Measurements from ENCODE around the gene CMSS1. TPM values are rescaled to one million over a fixed set of nuclear protein-coding genes. Genes with fewer than 3 reads are reported as not detected.

CMSS1 gene
- total RNA-seq, 1 experiment from 2014 or later, result 86.3 TPM

GRCh38 chr3:99900248-99900647 lies 82.6 kb downstream of the CMSS1 start:
- Histone ChIP-seq H3K36me3 (ENCODE audit: control insufficient read depth, insufficient read depth, low read length) (no peaks in the 10 kb centered on the region), H3K27me3 (ENCODE audit: control insufficient read depth, insufficient read depth, low read length) (no peaks in the 10 kb centered on the region), H3K27ac (ENCODE audit: low read length) (peak overlapping the region; percentile 61), H3K4me3 (ENCODE audit: low read depth in 2 of 2, low read length in 2 of 2) (no peak overlapping the region), H3K9me3 (ENCODE audit: control insufficient read depth, insufficient read depth, low read depth, low read length) (no peaks in the 10 kb centered on the region), H3K4me1 (ENCODE audit: control insufficient read depth, insufficient read depth, low read length) (peaks cover 27% of the 10 kb centered on the region)
- TF ChIP-seq SIN3A (IDR thresholded peaks at IDR 0.05; ENCODE audit: borderline replicate concordance, insufficient read depth, low read depth, low read length), result no peak
- TF ChIP-seq CTCF (IDR thresholded peaks at IDR 0.05), result no peak
- no peak for TF ChIP-seq POLR2AphosphoS5 (IDR thresholded peaks at IDR 0.05; ENCODE audit: low read depth, low read length)
- TF ChIP-seq, protein P1, sequence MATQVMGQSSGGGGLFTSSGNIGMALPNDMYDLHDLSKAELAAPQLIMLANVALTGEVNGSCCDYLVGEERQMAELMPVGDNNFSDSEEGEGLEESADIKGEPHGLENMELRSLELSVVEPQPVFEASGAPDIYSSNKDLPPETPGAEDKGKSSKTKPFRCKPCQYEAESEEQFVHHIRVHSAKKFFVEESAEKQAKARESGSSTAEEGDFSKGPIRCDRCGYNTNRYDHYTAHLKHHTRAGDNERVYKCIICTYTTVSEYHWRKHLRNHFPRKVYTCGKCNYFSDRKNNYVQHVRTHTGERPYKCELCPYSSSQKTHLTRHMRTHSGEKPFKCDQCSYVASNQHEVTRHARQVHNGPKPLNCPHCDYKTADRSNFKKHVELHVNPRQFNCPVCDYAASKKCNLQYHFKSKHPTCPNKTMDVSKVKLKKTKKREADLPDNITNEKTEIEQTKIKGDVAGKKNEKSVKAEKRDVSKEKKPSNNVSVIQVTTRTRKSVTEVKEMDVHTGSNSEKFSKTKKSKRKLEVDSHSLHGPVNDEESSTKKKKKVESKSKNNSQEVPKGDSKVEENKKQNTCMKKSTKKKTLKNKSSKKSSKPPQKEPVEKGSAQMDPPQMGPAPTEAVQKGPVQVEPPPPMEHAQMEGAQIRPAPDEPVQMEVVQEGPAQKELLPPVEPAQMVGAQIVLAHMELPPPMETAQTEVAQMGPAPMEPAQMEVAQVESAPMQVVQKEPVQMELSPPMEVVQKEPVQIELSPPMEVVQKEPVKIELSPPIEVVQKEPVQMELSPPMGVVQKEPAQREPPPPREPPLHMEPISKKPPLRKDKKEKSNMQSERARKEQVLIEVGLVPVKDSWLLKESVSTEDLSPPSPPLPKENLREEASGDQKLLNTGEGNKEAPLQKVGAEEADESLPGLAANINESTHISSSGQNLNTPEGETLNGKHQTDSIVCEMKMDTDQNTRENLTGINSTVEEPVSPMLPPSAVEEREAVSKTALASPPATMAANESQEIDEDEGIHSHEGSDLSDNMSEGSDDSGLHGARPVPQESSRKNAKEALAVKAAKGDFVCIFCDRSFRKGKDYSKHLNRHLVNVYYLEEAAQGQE (IDR thresholded peaks at IDR 0.05; ENCODE audit: insufficient read depth in 1 of 2, low read depth in 2 of 2, low read length in 1 of 2), result no peak
- TF ChIP-seq TCF7L2 (IDR thresholded peaks at IDR 0.05; ENCODE audit: low read depth, low read length), result no peak
- BruUV-seq (replicated peaks), result no TSS peak
- ATAC-seq, result no peak
- CTCF ChIA-PET, result no interaction called here
- DNase-seq (ENCODE audit: low read depth, low spot score), result no peak
- POLR2A ChIA-PET, result interaction anchor here (0.6 kb wide), 1 partner anchor 636 kb away, joined by 4 read pairs; no protein-coding TSS in a partner anchor
- intact Hi-C loops (cut with micrococcal nuclease; ENCODE audit: unreplicated experiment), result no loop called here
- in situ Hi-C loops (cut with HindIII; ENCODE audit: low pct_unique_long_range_greater_than_20kb, low sequenced_read_pairs), result no loop called here

GRCh38 chr3:99901200-99901926 lies 83.7 kb downstream of the CMSS1 start:
- no peaks in the 10 kb centered on the region for H3K27me3 ChIP-seq (ENCODE audit: control insufficient read depth, insufficient read depth, low read length)
- ATAC-seq (peak; percentile 76), DNase-seq (ENCODE audit: low read depth, low spot score) (peak; percentile 67)
- BruUV-seq (replicated peaks), result no TSS peak
- peak overlapping the region; percentile 61 for H3K27ac ChIP-seq (ENCODE audit: low read length)
- intact Hi-C loops (cut with micrococcal nuclease; ENCODE audit: unreplicated experiment) (no loop called here), in situ Hi-C loops (cut with HindIII; ENCODE audit: low pct_unique_long_range_greater_than_20kb, low sequenced_read_pairs) (no loop called here)
- no peak overlapping the region; a peak in 1 of 4 replicates for H3K4me3 ChIP-seq (ENCODE audit: low read depth in 2 of 2, low read length in 2 of 2)
- CTCF ChIA-PET, result interaction anchor here (0.6 kb wide), 1 partner anchor 51 kb away, joined by 5 read pairs; no protein-coding TSS in a partner anchor
- POLR2A ChIA-PET, result interaction anchor here (0.6 kb wide), 1 partner anchor 635 kb away, joined by 4 read pairs; no protein-coding TSS in a partner anchor
- H3K4me1 ChIP-seq (ENCODE audit: control insufficient read depth, insufficient read depth, low read length), result peaks cover 18% of the 10 kb centered on the region
- H3K36me3 ChIP-seq (ENCODE audit: control insufficient read depth, insufficient read depth, low read length), result no peaks in the 10 kb centered on the region
- no peaks in the 10 kb centered on the region for H3K9me3 ChIP-seq (ENCODE audit: control insufficient read depth, insufficient read depth, low read depth, low read length)
- TF ChIP-seq CTCF (IDR thresholded peaks at IDR 0.05) (no peak), TCF7L2 (IDR thresholded peaks at IDR 0.05; ENCODE audit: low read depth, low read length) (no peak), SIN3A (IDR thresholded peaks at IDR 0.05; ENCODE audit: borderline replicate concordance, insufficient read depth, low read depth, low read length) (no peak), POLR2AphosphoS5 (IDR thresholded peaks at IDR 0.05; ENCODE audit: low read depth, low read length) (no peak)
- TF ChIP-seq, protein P1 (IDR thresholded peaks at IDR 0.05; ENCODE audit: insufficient read depth in 1 of 2, low read depth in 2 of 2, low read length in 1 of 2), result no peak
